Lower leg skin (tissue), 3 donors: ENCODE results near the gene TMPRSS5.

Experiments
- POLR2A ChIP-seq, 2 donors: fragments of 450-650 bp; IDR thresholded peaks; one replicate each; pipeline ENCODE4 v1.6.1; 2016 to 2017; ENCODE audit warnings: antibody characterized with exemption in 2 of 2, mild to moderate bottlenecking in 1 of 2, moderate library complexity in 1 of 2
- TF ChIP-seq, protein P1 (sequence below), 3 donors: fragments of 450-650 bp; IDR thresholded peaks; one replicate each; pipeline ENCODE4 v1.5.1; 2016; ENCODE audit warnings: antibody characterized with exemption in 3 of 3, mild to moderate bottlenecking in 3 of 3, moderate library complexity in 2 of 3

DNA sequence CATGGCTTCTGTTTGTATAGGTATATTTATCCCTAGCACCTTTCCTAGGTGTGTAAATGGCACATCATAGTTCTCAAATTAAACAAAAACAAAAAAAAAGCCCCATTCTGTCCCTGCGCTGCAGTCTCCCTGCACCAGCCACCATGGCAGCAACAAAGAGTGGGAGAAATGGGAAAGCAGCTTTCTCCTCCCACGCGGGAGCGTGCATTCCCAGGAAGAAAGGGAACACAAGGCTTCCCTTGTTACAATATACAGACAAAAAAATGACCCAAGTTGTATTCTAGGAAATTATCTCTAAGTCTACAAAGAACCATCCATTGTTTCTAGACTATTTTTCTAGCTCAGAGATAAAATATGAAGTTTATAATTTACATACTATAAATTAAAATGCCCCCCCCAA lies 16.1 kb upstream of the TMPRSS5 start:
- no peak for TF ChIP-seq POLR2A (IDR thresholded peaks at IDR 0.05)
- TF ChIP-seq, protein P1, sequence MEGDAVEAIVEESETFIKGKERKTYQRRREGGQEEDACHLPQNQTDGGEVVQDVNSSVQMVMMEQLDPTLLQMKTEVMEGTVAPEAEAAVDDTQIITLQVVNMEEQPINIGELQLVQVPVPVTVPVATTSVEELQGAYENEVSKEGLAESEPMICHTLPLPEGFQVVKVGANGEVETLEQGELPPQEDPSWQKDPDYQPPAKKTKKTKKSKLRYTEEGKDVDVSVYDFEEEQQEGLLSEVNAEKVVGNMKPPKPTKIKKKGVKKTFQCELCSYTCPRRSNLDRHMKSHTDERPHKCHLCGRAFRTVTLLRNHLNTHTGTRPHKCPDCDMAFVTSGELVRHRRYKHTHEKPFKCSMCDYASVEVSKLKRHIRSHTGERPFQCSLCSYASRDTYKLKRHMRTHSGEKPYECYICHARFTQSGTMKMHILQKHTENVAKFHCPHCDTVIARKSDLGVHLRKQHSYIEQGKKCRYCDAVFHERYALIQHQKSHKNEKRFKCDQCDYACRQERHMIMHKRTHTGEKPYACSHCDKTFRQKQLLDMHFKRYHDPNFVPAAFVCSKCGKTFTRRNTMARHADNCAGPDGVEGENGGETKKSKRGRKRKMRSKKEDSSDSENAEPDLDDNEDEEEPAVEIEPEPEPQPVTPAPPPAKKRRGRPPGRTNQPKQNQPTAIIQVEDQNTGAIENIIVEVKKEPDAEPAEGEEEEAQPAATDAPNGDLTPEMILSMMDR (IDR thresholded peaks at IDR 0.05) = no peak
